ENCODE data around the gene DIPK1A. TPM values are rescaled to one million over a fixed set of nuclear protein-coding genes. Genes with fewer than 3 reads are reported as not detected.

The DIPK1A gene
- total and polyA plus RNA-seq, 2 donors (not counting 1 experiment from before 2014, with no cell fraction given), result 19.7 to 85.7 TPM

- no peaks in the 10 kb centered on the region for H3K9me3 ChIP-seq (ENCODE audit: control insufficient read depth, insufficient read depth, low read depth, low read length)
- H4K20me1 ChIP-seq (ENCODE audit: control insufficient read depth, extremely low read depth, insufficient read depth, low read length), result no peaks in the 10 kb centered on the region
- no peaks in the 10 kb centered on the region for H3K4me1 ChIP-seq (ENCODE audit: control insufficient read depth, extremely low read depth, insufficient read depth, low read length)
- no peak overlapping the region for H3K27ac ChIP-seq (ENCODE audit: insufficient read depth, low read length)
- no peaks in the 10 kb centered on the region for H3K36me3 ChIP-seq (ENCODE audit: control insufficient read depth, insufficient read depth, low read length)
- DNase-seq (ENCODE audit: low read depth in 2 of 2), result no peak
- H3K4me2 ChIP-seq (ENCODE audit: extremely low read depth, insufficient read depth, low read length), result no peak overlapping the region
- TF ChIP-seq CTCF (conservative IDR thresholded peaks at IDR 0.05 in 1 of 2, IDR thresholded peaks at IDR 0.05 in 1 of 2; ENCODE audit: low read depth in 1 of 2, low read length in 2 of 2) (no peak), EZH2 (IDR thresholded peaks at IDR 0.05; ENCODE audit: low read length, missing control alignments) (no peak)
- no peak overlapping the region for H3K4me3 ChIP-seq (replicated peaks in 1 of 4; ENCODE audit: control extremely low read depth in 1 of 4, insufficient read depth in 1 of 4, low read depth in 3 of 4, low read length in 4 of 4)
- no peaks in the 10 kb centered on the region for H3K27me3 ChIP-seq (ENCODE audit: control insufficient read depth, insufficient read depth, low read length)
- no peaks in the 10 kb centered on the region for H3K79me2 ChIP-seq (ENCODE audit: control insufficient read depth, insufficient read depth, low read length)
- no peak overlapping the region for H2AFZ ChIP-seq (ENCODE audit: low read length)
- H3K9ac ChIP-seq (ENCODE audit: insufficient read depth, low read length), result no peak overlapping the region
These were observed 26.2 kb upstream of the DIPK1A start for GRCh38 chr1:92987462-92987861.

DNA sequence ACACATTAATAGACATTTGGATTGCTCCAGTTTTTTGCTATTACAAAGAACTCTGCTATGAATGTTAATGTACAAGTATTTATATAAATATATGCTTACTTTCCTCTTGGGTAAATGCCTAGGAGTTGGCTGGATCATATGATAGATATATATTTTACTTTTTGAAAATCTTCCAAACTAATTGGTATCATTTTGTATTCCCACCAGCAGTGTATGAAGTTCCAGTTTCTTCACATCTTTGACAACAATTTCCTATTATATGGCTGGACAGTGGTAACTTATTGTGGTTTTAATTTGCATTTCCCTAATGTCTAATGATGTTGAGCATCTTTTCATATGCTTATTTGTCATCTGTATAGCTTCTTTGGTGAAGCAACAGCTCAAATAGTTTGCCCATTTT is 23.8 kb upstream of the DIPK1A start:
- H3K27ac ChIP-seq (ENCODE audit: insufficient read depth, low read length), result no peak overlapping the region
- TF ChIP-seq EZH2 (IDR thresholded peaks at IDR 0.05; ENCODE audit: low read length, missing control alignments), result no peak
- TF ChIP-seq CTCF (conservative IDR thresholded peaks at IDR 0.05 in 1 of 2, IDR thresholded peaks at IDR 0.05 in 1 of 2; ENCODE audit: low read depth in 1 of 2, low read length in 2 of 2), result no peak
- peaks cover 2% of the 10 kb centered on the region for H3K27me3 ChIP-seq (ENCODE audit: control insufficient read depth, insufficient read depth, low read length)
- H4K20me1 ChIP-seq (ENCODE audit: control insufficient read depth, extremely low read depth, insufficient read depth, low read length), result no peaks in the 10 kb centered on the region
- H3K4me1 ChIP-seq (ENCODE audit: control insufficient read depth, extremely low read depth, insufficient read depth, low read length), result no peaks in the 10 kb centered on the region
- no peak overlapping the region for H3K9ac ChIP-seq (ENCODE audit: insufficient read depth, low read length)
- no peak for DNase-seq (ENCODE audit: low read depth in 2 of 2)
- no peaks in the 10 kb centered on the region for H3K36me3 ChIP-seq (ENCODE audit: control insufficient read depth, insufficient read depth, low read length)
- H2AFZ ChIP-seq (ENCODE audit: low read length), result no peak overlapping the region
- H3K4me3 ChIP-seq (replicated peaks in 1 of 4; ENCODE audit: control extremely low read depth in 1 of 4, insufficient read depth in 1 of 4, low read depth in 3 of 4, low read length in 4 of 4), result no peak overlapping the region
- H3K9me3 ChIP-seq (ENCODE audit: control insufficient read depth, insufficient read depth, low read depth, low read length), result no peaks in the 10 kb centered on the region
- H3K79me2 ChIP-seq (ENCODE audit: control insufficient read depth, insufficient read depth, low read length), result no peaks in the 10 kb centered on the region
- H3K4me2 ChIP-seq (ENCODE audit: extremely low read depth, insufficient read depth, low read length), result no peak overlapping the region

DNA sequence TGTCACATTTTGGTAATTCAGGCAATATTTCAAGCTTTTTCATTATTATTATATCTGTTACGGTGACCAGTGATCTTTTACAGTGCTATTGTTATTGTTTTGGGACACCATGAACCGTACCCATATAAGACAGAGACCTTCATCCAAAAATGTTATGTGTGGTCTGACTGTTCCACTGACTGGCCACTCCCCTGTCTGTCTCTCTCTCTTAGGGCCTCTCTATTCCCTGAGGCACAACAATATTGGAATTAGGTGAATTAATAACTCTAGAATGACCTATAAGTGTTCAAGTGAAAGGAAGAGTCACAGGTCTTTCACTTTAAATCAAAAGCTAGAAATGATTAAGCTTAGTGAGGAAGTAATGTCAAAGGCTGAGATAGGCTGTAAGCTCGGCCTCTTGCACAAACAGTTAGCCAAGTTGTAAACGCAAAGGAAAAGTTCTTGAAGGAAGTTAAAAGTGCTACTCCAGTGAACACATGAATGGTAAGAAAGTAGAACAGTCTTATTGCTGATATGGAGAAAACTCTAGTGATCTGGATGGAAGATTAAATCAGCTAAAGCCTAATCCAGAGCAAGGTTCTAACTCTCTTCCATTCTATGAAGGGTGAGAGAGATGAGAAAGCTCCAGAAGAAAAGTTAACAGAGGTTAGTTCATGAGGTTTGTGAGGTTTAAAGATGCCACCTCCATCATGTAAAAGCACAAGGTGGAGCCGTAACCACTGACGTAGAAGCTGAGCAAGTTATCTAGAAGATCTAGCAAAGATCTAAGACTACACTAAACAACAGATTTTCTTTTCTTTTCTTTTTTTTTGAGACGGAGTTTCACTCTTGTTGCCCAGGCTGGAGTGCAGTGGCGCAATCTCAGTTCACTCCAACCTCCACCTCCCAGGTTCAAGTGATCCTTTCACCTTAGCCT is 19.7 kb upstream of the DIPK1A start:
- TF ChIP-seq CTCF (conservative IDR thresholded peaks at IDR 0.05 in 1 of 2, IDR thresholded peaks at IDR 0.05 in 1 of 2; ENCODE audit: low read depth in 1 of 2, low read length in 2 of 2), result no peak
- Histone ChIP-seq H3K27me3 (ENCODE audit: control insufficient read depth, insufficient read depth, low read length) (peaks cover 2% of the 10 kb centered on the region), H3K4me1 (ENCODE audit: control insufficient read depth, extremely low read depth, insufficient read depth, low read length) (no peaks in the 10 kb centered on the region)

More for the DNA sequence above, 19.7 kb upstream of the DIPK1A start:
- H2AFZ ChIP-seq (ENCODE audit: low read length), result no peak overlapping the region
- H3K9me3 ChIP-seq (ENCODE audit: control insufficient read depth, insufficient read depth, low read depth, low read length), result no peaks in the 10 kb centered on the region
- no peaks in the 10 kb centered on the region for H4K20me1 ChIP-seq (ENCODE audit: control insufficient read depth, extremely low read depth, insufficient read depth, low read length)
- H3K36me3 ChIP-seq (ENCODE audit: control insufficient read depth, insufficient read depth, low read length), result no peaks in the 10 kb centered on the region
- H3K4me2 ChIP-seq (ENCODE audit: extremely low read depth, insufficient read depth, low read length), result no peak overlapping the region
- no peak overlapping the region for H3K27ac ChIP-seq (ENCODE audit: insufficient read depth, low read length)
- H3K9ac ChIP-seq (ENCODE audit: insufficient read depth, low read length), result no peak overlapping the region
- no peak for DNase-seq (ENCODE audit: low read depth in 2 of 2)
- no peak overlapping the region for H3K4me3 ChIP-seq (replicated peaks in 1 of 4; ENCODE audit: control extremely low read depth in 1 of 4, insufficient read depth in 1 of 4, low read depth in 3 of 4, low read length in 4 of 4)
- no peaks in the 10 kb centered on the region for H3K79me2 ChIP-seq (ENCODE audit: control insufficient read depth, insufficient read depth, low read length)

Data from fibroblast of lung (primary cell).